Ovary (tissue), 9 donors: ENCODE results near the gene CLSTN1. TPM values are rescaled to one million over a fixed set of nuclear protein-coding genes. Genes with fewer than 3 reads are reported as not detected.
A peak's percentile ranks its signal among the peaks of the same experiment; 100 is the strongest.

ENCODE experiments used
- DNase-seq, 5 donors: peaks; one replicate each; pipeline ENCODE4 v3.0.0-alpha.2; 2019 to 2020
- H3K27ac ChIP-seq, 2 donors: fragments of 200-600 bp; one replicate each; pipeline versions ENCODE4 v1.5.1 to v1.8.0; 2019 to 2022
- H3K27me3 ChIP-seq: fragments of 200-600 bp; one replicate; pipeline ENCODE4 v1.8.0; 2022
- H3K36me3 ChIP-seq: fragments of 200-600 bp; sonication (generic); one replicate; pipeline ENCODE4 v1.5.1; 2019
- H3K4me1 ChIP-seq: one replicate; pipeline ENCODE4 v1.8.1; 2013; ENCODE audit warnings: mild to moderate bottlenecking, moderate library complexity; ENCODE audit not compliant: insufficient read depth
- H3K4me3 ChIP-seq: fragments of 200-600 bp; sonication (generic); one replicate; pipeline ENCODE4 v1.5.1; 2017
- H3K9me3 ChIP-seq, 2 donors: fragments of 200-600 bp in 1 of 2; sonication (generic) in 1 of 2; one replicate each; pipeline versions ENCODE4 v1.5.1 to v1.8.1; 2013 to 2019; ENCODE audit warnings: mild to moderate bottlenecking in 1 of 2, moderate library complexity in 1 of 2
- CTCF ChIP-seq, 3 donors: fragments of 450-650 bp in 2 of 3; fragments of 200-600 bp in 1 of 3; IDR thresholded peaks; one replicate each; pipeline versions ENCODE4 v1.5.1 to v1.8.0; 2016 to 2022; ENCODE audit warnings: antibody characterized with exemption in 3 of 3, mild to moderate bottlenecking in 1 of 3
- EP300 ChIP-seq: sonication (generic); formaldehyde crosslinking; IDR thresholded peaks from one replicate; pipeline ENCODE4 v1.6.1; 2017; ENCODE audit warnings: antibody characterized with exemption
- POLR2A ChIP-seq: fragments of 450-650 bp; IDR thresholded peaks from one replicate; pipeline ENCODE4 v1.6.1; 2017; ENCODE audit warnings: antibody characterized with exemption, mild to moderate bottlenecking, moderate library complexity
- WGBS, 3 donors: extraction: QIAGEN DNeasy Blood & Tissue Kit in 1 of 3; methylation state at CpG; one replicate each; pipeline versions ENCODE4 v1.1.5 to v1.1.7; 2013 to 2017; 5-methylcytosine and 5-hydroxymethylcytosine counted together
- intact Hi-C, 4 donors: fragments of 100-400 bp; cut with DNase I; formaldehyde crosslinking; loops; one replicate each; pipeline versions ENCODE4 v1.11.0 to v1.15.1; 2022 to 2023
- polyA plus RNA-seq, 2 donors: library from polyadenylated mRNA; stranded (reverse); fragments of 200-250 nt in 1 of 2; fragments of 350-450 nt in 1 of 2; fragmentation: Illumina TruSeq in 1 of 2; extraction: RNeasy Lipid Tissue Mini Kit (QIAGEN cat#74804) in 1 of 2; gene quantifications; one replicate each; pipeline ENCODE4 v1.2.3, GENCODE V29; 2013 to 2014
- total RNA-seq, 7 donors: library from RNA; depleted of rRNA in 2 of 7; stranded (reverse); fragments of >200 nt in 2 of 7; fragmentation: NEBNext Ultra II Directional in 3 of 7; extraction: Animal tissue kit (Norgen Biotek cat#: 25700) in 3 of 7; gene quantifications; one replicate each; pipeline versions ENCODE4 v1.1.0 to v1.2.4, GENCODE V29; 2016 to 2023
- donor health status: DM: no; HTN: no; CAD: no; lungs with moderate emphysema.
- donor health status: DM: no; HTN: no; CAD: no.
- donor health status: Bipolar disorder and iron deficiency.
- donor health status: DM: yes; HTN: yes; CAD: no.
- donor health status: DM: no; HTN: no; CAD: no.
- donor health status: DM: yes; HTN: yes; CAD: no.

The CLSTN1 gene
- total and polyA plus RNA-seq, 9 donors = 70.5 to 145 (median 114) TPM

DNA sequence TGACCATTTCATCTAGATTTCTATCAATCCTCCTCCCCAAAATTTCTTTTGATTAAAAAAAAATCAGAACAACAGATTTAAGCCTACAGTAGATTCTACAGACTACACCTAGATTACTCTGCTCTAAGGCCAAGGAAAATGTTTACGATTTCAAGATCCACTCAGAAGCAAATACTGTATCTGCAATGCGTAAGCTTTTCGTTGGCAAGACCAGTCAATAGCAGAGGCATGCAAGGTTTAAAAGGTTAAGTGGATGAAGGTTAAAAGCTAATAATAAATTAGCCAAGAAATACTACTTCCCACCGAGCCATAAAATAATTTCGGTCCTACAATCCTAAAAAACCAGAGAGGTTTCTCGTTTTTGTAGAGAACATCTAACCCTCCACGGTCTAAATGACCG, 1.3 kb downstream of the CLSTN1 start:
- Histone ChIP-seq H3K9me3 (no peaks in the 10 kb centered on the region), H3K27me3 (no peaks in the 10 kb centered on the region), H3K36me3 (no peaks in the 10 kb centered on the region), H3K4me3 (peak overlapping the region; percentile 94), H3K4me1 (no peaks in the 10 kb centered on the region), H3K27ac (no peak overlapping the region)
- TF ChIP-seq EP300 (no peak), POLR2A (no peak), CTCF (IDR thresholded peaks at IDR 0.05) (no peak)
- DNase-seq = no peak
- WGBS, 3 donors = 2 to 3% (median 2%) methylated on average over 8 of the region's 8 CpGs
- intact Hi-C loops = no loop called here

DNA sequence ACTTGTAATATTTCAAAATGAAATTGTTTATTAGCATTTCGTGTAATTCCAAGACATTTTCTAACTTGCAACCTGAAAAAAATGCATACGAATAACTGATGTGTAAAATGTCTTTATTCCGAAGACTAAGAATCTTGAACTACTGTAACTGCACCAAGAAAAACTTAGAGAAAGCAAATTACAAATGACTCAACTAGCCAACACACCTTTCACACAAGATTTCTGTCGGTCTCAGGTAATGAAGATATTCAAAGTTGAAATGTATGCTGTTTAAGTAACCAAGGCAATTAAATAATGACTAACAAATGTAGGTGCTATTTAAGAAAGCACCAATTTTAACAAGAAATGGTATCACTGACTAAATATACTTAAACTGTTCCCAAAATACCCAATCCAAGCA, 2.1 kb downstream of the CLSTN1 start:
- no peak overlapping the region for H3K27ac ChIP-seq
- intact Hi-C loops = no loop called here
- no peaks in the 10 kb centered on the region for H3K4me1 ChIP-seq
- H3K4me3 ChIP-seq = no peak overlapping the region
- H3K9me3 ChIP-seq = no peaks in the 10 kb centered on the region
- TF ChIP-seq EP300 (no peak), POLR2A (no peak), CTCF (IDR thresholded peaks at IDR 0.05) (no peak)
- DNase-seq = no peak
- 90 to 92% (median 91%) methylated on average over 4 of the region's 4 CpGs for WGBS, 3 donors
- no peaks in the 10 kb centered on the region for H3K36me3 ChIP-seq
- H3K27me3 ChIP-seq = no peaks in the 10 kb centered on the region

GRCh38 chr1:9820521-9820920, 3.2 kb downstream of the CLSTN1 start:
- Histone ChIP-seq H3K27me3 (no peaks in the 10 kb centered on the region), H3K4me3 (no peak overlapping the region), H3K4me1 (no peaks in the 10 kb centered on the region), H3K36me3 (no peaks in the 10 kb centered on the region), H3K27ac (no peak overlapping the region), H3K9me3 (no peaks in the 10 kb centered on the region)
- TF ChIP-seq CTCF (IDR thresholded peaks at IDR 0.05) = no peak
- TF ChIP-seq POLR2A = no peak
- no peak for TF ChIP-seq EP300
- 87 to 94% (median 90%) methylated on average over 3 of the region's 3 CpGs for WGBS, 3 donors
- intact Hi-C loops = no loop called here
- no peak for DNase-seq

DNA sequence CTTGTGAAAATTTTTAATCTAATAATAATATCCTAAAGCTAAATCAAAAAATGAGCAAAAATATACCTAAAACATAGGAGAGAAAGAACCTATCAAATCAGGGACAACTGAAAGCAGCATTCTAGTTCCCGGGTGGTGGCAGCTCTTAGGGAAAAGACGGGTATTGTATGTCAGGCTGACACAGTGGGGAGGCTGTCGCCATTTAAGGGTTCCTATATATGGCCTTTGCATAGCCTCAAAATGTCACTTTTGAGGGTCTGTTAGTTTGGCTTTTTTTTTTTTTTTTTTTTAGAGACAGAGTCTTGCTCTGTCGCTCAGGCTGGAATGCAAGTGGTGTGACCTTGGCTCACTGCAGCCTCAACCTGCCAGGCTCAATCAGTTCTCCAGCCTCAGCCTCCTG, 6.0 kb downstream of the CLSTN1 start:
- Histone ChIP-seq H3K27ac (no peak overlapping the region), H3K4me3 (no peak overlapping the region), H3K27me3 (no peaks in the 10 kb centered on the region), H3K36me3 (no peaks in the 10 kb centered on the region), H3K9me3 (no peaks in the 10 kb centered on the region), H3K4me1 (no peaks in the 10 kb centered on the region)
- intact Hi-C loops = no loop called here
- no peak for TF ChIP-seq EP300
- no peak for TF ChIP-seq CTCF (IDR thresholded peaks at IDR 0.05)
- TF ChIP-seq POLR2A = no peak
- DNase-seq = no peak
- WGBS, 3 donors = 79 to 86% (median 85%) methylated on average over 4 of the region's 4 CpGs

DNA sequence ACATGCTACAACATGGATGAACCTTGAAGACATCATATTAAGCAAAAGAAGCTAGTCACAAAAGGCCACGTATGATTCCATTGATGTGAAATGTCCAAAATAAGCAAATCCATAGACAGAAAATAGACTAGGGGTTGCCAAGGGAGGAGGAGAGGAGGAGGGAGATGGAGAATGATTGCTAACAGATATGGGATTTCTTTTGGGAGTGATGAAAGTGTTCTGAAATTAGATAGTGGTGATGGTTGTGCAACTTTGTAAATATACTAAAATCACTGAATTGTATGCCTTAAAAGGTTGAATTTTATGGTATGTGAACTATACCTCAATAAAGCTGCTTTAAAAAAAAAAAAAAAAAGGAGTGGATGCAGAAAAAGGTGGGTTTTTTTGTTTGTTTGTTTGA, 7.6 kb downstream of the CLSTN1 start:
- intact Hi-C loops = no loop called here
- 55 to 77% (median 61%) methylated on average over 1 of the region's 1 CpG for WGBS, 3 donors

More for the DNA sequence above, 7.6 kb downstream of the CLSTN1 start:
- Histone ChIP-seq H3K36me3 (no peaks in the 10 kb centered on the region), H3K4me3 (no peak overlapping the region), H3K4me1 (peaks cover 2% of the 10 kb centered on the region), H3K9me3 (no peaks in the 10 kb centered on the region), H3K27me3 (no peaks in the 10 kb centered on the region), H3K27ac (no peak overlapping the region)
- no peak for DNase-seq
- TF ChIP-seq POLR2A (no peak), EP300 (no peak)
